Left forelimb (tissue), 1 donor: ENCODE data around the gene ASTN2.
"Not testable (repeated sequence)": the region's sequence is repeated elsewhere in the genome, so short reads cannot be mapped to it uniquely, and the experiment has no call there.

Experiments used
- DNase-seq: peaks from one replicate; pipeline ENCODE4 v3.0.0-alpha.2; 2018; ENCODE audit warnings: low spot score

Gene ASTN2

DNA sequence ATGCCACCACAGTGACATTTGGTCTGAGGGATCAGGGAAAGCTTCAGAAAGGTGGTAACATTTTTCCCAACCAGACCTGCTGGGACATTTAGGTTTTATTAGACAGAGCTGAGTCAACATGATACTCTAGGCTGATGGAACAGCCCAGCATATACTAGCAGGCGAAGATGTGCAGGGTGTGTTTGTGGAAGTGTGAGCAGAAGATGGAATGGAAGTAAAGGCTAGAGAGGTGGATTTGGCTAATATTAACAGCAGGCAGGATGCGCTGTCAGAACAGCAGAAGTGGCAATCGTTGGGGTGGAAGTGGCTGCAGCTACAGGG, 340.6 kb downstream of the ASTN2 start:
- DNase-seq: no peak

DNA sequence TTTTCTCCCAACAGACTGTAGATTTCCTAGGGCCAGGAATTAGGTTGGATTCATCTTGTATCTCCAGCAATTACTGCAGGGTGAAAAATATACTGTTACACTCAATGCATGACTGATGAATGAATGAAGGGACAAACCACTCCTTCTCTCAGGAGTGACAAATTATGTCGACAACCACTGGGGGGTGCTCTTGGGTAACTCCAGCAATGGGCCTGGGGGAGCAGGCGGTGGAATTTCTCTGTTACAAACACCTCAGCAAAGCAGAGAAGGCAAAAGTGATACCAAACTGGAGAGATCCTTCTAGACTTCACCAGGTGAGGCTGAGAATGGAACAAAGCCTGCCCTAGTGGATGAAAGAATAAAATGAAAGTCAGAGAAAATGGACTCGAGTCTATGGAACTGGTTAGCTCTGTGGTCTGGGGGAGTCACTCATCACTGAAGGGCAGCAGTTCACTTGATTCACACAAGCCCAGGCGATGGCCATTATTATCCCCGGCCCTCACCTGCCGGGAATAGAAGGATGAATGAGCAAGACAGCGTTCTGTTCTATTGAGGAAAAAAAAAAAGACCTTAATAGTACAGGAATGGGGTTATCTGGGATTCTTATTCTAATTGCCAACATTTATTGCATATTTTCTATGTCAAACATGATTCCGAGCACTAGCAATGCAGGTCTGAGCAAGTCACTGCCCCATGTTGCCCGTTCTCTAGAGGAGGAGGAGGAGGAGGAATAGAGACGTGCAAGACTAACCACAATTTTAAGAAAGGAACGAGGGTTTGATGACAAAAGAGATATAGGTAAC, 341.1 kb downstream of the ASTN2 start:
- no peak for DNase-seq

- DNase-seq: no peak
These were observed 341.8 kb downstream of the ASTN2 start for GRCh38 chr9:117073071-117073470.

- DNase-seq: no peak
These were observed 342.6 kb downstream of the ASTN2 start for GRCh38 chr9:117072216-117072615.

GRCh38 chr9:117071673-117072207, 343.1 kb downstream of the ASTN2 start:
- not testable (repeated sequence) for DNase-seq

DNA sequence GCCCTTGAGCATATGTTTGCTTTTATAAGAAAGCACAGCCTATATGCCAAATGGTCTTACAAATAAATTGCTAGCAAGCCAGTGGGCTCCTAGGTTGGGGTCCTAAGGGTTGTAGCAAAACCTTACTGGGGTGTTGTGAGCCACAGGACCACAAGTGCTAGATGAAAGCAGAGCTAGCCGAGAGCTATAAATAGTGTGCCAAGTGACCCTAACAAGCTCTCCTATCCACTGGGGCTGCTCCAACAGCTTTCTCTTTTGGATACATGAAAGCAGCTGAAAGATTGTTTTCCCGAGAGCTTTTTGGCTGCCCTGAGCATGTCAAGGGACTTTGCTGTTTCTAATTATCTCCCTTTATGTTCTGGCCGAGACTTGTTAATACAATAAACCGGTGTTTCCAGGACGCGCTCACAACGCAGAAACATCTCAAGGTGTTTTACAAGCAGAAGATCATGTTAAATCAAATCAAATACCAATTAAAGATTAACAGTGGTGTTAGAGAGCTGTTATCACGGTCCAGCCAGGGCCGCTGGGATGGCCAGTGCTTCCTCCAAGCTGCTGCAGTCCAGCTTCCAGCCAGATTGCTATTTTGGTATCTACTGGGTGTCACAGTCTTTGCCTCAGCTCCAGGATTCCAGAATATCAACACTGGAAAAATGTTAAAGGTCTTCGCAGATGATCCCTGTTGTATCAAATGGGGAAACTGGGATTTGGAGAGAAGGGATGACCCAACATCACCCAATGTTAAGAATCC, 351.0 kb downstream of the ASTN2 start:
- DNase-seq: no peak

DNA sequence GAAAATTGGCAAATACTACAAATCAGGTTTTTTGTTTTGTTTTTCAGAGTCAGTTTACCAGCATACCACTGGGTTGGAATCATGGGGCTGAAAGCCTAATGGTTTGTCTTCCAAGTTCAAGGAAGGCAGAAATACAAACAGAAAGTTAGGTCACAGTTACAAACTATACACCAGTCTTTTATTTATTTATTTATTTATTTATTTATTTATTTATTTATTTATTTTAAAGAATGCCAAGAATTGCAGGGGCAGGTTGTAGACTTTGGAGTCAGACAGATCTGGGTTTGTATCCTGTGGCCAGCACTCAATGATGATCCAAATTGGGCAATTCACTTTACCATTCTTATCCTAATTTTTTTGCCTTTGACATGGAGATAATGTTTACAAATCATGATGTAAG, 353.9 kb downstream of the ASTN2 start:
- DNase-seq: no peak

- no peak for DNase-seq
These were observed 364.9 kb downstream of the ASTN2 start for GRCh38 chr9:117050007-117050406.

- no peak for DNase-seq
These were observed 368.1 kb downstream of the ASTN2 start for GRCh38 chr9:117046666-117047327.

DNA sequence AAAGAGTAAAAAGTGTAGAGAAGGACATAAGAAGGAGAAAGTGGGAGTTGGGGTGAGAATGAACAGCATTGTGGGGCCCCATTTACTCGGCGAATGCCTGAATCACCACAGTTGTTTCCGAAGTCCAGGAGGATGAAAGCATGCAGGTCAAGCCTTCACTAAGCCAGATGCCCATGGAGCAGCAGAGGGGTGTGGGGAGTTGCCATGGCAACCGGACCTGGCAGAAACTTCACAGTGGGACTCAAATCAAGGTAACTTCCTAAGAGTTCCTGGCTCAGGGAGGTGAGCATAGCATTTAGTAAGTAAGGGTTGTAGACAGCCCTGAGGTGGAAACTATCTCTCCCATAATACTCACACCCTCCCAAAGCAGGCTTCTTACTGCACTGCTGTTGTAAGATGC, 370.6 kb downstream of the ASTN2 start:
- DNase-seq: no peak

- no peak for DNase-seq
These were observed 371.7 kb downstream of the ASTN2 start for GRCh38 chr9:117043159-117043558.

DNA sequence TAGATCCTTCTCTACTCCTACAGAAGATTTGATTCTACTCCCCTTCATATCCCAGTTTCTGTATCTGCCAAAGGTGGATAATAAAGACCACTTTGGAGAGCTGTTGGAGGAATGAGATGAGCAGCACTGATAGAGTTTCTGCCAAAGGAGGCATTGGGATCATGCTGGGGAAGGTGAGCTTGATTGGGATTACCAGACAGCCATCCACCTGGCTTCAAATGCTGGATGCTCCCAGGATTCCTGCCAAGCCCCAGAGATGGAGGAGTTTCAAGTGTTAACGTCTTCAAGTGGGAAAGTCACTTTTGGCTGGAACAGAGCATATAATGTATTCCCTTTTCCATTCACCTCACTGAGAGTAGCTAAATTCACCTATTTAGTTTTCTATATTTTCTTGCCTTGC, 379.3 kb downstream of the ASTN2 start:
- no peak for DNase-seq

DNA sequence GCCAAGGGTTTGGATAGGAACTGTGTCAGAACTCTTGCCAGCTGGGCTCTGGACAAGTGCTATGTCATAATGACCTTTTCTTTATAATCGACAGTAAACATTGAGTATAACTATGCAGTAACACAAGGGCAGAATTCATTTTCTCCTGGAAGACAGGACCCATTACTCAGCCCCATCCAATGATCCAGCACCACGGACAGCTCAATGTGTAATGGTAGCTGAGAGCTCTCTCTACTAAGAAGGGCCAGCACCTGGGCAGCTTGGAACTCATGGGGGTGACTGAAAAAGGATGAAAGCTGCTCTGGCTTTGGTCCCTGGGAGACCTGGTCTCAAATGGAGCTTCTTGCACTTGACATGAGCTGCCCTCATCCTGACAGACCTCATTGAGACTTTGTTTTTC, 380.0 kb downstream of the ASTN2 start:
- no peak for DNase-seq

GRCh38 chr9:117030254-117030768, 384.5 kb downstream of the ASTN2 start:
- DNase-seq: no peak

DNA sequence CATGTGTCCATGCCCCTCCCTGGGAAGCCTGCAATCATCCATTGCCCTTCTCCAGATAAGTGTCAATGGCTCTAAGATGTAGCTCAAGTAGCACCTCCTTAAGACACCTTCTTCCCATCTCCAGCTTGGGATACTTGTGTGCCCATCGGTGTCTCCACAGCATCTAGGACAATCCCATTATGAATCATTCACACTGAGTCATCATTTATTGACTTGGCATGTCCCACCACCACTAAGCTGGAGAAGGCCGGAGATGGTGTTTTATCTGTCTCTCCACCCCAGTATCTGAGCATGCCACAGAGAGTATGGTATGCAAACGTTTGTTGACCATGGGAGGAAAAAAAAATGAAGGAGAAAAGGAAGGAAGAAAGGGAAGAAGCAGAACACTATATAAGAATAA, 385.5 kb downstream of the ASTN2 start:
- no peak for DNase-seq

GRCh38 chr9:117028103-117028858, 386.6 kb downstream of the ASTN2 start:
- no peak for DNase-seq

- no peak for DNase-seq
These were observed 393.0 kb downstream of the ASTN2 start for GRCh38 chr9:117021906-117022305.

DNA sequence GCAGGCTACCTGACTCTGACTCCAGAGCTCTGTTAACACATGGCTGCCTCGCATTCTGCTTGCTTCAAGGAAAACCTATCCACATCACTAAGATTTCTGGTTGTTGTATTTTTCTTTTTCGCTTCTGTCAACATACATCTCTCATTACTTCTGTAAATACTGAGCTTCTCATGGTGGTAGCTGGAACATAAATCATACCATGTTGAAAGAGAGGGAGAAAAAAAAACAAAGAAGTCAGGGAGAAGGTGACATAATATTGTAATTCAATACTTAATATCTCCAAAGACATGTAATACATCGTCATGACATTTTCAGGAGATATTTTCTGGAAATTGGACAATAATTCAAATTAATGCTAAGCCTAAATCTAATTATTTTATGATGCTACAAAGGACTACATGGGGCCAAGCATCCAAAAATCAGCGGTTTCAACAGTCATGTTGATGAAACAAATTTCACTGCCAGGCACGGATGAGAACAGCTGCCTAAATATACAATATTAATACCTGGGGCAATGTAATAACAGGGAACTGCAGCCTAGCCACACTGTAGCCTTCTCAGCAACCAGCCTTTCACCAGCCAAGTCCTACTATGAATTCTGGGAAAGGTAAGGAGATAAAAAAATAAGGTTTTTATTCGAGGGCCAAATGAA, 395.8 kb downstream of the ASTN2 start:
- DNase-seq: no peak

- DNase-seq: no peak
These were observed 397.4 kb downstream of the ASTN2 start for GRCh38 chr9:117017414-117017985.

- no peak for DNase-seq
These were observed 400.8 kb downstream of the ASTN2 start for GRCh38 chr9:117014061-117014460.

- no peak for DNase-seq
These were observed 401.3 kb downstream of the ASTN2 start for GRCh38 chr9:117013440-117013995.
